Medulla oblongata (tissue), 1 donor: ENCODE data around the gene ART4.

Source experiments
- DNase-seq: peaks from one replicate; pipeline ENCODE4 v3.0.0-alpha.2; 2015; ENCODE audit errors: extremely low spot score

The ART4 gene

DNA sequence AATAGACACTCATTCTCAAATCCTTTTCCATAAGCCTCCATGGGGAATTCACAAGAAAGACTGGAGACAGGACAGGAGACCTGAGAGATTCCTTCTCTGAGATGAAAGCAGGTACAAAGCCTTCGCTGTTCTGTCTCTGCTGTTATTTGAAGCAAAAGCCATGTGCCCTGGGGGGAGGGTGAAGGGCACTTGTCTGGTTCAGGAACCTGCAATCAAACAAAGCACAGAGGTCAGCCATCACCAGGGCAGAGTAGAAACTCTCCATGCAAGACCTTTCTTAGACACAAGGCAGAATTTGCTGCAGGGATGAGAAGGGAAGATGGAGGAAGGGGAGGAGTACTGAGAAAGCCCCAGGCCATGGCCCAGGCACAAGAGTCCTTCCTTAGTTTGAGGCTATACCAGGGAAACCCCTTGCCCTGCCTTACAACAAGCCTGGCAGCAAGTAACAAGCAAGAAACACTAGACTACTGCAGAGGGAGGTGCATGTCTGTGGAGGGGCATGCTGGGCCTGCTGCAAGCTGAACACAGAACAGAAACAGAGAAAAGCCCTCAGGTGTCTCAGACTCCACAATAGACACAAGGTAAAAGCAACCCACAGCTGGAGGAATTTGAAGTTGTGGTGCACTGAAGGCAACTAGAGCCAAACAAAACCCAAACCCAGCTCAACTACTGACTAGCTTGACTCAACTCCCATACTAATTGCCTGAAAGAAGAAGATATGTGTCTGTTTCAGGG is 7.8 kb upstream of the ART4 start:
- no peak for DNase-seq

DNA sequence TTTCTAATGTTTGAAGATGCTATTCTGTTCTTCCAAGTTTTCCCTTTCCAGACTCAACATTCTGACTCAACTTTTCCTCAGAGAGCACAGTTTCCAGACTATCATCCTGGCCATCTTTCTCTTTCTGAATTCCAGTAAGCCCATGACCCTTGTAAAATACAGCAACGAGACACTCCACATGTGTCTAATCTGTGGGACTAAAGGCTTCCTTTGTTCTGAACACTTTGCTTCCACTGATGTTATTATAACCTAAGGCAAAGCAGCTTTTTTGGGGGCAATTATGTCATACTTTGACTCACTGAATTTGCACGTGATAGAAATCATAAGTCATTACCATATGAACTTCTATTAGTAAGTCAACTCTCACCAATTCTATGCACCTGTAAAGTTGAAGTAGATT is 6.3 kb upstream of the ART4 start:
- no peak for DNase-seq

DNA sequence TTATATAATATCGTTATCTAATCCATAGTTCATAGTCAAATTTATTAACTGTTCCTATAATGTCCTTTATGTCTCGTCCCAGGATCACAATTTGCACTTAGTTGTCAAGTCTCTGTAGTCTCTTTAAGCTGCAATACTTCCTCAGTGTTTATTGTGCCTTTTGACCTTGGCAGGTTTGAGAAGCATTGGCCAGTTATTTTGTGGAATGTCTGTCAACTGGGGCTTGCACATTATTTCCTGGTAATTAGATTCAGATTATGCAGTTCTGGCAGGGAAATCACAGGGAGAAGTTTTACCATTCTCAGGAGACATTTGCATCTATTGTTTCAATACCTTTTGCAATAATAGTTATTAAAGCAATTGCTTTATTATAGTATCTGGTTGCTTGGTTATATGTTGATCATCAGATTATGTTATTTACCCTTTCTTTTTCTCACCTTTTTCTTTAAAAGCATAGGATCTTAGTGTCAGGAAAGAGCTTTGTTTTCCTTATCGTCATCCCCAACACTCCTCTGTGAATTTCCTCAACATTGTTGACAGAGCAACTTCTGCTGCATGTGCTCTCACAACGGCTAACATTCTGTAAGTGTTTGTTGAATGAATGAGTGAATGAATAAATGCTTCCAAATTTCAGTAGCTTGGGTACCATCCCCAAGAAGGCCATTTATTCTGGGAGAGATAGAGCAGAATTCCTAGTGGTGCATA is 3.7 kb upstream of the ART4 start:
- no peak for DNase-seq

DNA sequence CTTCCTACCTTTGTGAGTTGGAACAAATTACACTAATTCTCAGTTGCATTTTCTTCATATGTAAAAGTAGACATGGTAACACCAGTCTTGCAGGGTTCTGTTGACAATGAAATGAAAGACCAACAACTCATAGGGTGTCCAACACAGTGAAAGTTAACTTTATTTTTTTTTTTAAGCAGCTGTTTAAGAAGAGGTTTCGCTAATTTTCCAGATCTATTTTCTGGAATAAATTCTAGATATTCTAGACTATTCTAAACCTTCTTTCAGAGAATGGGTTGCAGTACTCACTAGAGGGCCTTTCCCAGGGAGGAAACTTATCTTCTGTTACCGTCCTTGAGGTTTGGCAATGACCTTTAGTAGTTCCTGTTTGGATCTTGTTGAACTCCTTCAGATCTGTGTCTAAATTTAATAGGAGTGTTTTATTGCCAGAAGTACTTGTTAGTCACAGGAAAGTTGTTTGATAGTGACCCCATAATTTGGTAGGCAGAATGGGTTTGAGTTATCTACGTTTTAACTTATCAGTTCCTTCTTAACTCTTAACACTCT is 2.8 kb upstream of the ART4 start:
- DNase-seq, result no peak

DNA sequence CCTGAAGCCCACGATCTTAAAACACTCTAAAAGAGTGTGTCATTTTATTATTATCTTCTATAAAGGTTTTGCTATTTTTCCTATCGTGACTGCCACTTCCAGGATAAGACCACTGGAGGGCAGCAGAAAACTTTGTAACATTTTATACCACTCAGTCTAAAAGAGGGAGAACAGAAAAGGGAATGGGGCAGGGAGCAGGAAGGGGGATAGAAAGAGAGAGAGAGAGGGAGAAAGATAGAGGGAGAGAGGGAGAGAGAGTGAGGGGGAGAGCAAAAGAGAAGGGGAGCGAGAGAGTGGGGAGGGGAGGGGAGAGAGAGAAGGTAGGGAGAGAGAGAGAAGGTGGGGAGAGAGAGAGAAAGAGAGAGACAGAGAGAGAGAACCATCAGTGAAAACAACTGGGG is 2.0 kb upstream of the ART4 start:
- peak; percentile 86 for DNase-seq

DNA sequence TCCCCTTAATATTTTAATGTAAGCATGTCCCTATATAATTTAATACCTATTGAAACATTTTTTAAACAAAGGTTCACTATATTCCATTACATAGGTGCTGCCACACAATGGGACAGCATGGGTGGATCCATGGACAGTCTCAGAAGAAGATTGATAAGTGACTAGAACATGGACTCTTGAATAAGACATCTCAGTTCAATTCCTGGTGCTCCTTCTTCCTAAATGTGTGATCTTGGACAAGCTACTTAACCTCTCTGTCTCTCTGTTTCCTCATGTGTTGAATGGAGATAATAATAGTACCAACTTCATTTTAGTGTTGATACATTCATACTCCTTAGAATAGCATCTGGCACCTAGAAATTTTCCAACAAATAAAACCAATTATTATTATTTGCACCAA is 1.1 kb upstream of the ART4 start:
- no peak for DNase-seq

DNA sequence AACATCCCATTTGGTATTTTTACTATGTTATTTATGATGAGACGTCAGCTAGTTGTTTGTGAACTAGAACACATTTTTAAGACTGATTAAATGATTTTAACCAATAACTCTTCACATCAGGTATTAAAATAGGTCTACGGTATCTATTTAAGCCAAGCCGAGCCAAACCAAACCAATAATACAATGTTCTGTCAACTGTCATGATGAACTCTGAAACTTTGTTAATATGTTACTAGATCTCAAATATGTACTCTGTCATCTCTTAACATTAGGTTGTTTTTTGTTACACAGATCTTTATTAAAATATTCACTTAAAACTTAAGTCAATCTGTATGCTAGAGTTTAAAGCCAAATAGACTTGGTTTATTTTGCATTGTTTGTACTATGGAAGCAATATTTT is 1.0 kb downstream of the ART4 start:
- no peak for DNase-seq

DNA sequence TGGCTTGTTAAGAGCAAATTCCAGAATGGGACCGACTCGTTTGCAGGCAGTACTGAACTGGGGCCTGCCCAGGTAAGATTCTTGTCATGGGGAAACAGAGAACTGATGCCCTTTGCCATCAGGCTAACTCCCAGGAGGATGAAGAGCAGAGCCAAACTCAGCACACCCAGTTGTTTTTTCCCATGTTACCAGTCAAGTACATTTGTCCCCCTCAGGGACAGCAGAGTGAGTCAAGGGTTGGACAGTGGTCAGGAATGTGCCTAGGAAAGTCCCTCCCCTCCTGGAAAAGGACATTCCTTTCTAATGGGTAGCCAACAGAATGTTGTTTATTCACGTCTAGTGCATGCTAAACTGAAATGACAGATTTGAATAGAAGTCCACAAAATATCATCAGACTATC is 1.6 kb downstream of the ART4 start:
- no peak for DNase-seq

DNA sequence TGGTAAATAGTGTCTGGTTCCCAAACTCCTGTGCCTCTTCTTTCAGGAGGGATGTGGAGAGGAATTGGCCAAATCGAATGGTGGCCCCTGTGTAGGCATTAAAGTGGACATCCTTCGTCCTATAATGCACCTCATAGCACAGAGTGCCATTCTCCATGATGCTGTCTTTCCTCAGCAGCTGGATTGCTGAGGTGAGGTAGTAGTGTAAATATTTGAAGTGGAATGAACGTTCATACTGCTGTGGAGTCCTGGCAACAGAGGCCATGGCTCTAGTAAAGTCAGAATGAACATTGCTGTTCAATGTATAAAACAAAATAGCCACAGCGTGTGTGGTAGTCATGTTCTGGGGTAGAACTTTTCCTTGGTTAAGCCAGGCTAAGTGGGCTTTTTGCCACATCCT is 2.7 kb downstream of the ART4 start:
- no peak for DNase-seq

DNA sequence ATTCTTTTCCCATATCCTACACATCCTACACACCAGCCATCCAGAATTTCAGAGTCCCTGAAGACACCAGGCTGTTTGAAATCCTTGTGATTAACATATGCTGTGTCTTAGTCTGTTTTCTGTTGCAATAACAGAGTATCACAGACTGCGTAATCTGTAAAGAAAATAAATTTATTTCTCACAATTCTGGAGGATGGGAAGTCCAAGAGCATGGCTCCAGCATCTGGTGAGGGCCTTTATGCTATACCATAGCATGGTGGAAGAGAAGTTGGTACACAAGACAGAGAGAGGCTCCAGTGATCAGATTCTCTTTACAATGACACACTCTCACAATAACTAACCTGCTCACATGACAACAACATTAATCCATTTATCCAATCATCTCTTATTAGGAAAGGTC is 4.1 kb downstream of the ART4 start:
- DNase-seq, result no peak

DNA sequence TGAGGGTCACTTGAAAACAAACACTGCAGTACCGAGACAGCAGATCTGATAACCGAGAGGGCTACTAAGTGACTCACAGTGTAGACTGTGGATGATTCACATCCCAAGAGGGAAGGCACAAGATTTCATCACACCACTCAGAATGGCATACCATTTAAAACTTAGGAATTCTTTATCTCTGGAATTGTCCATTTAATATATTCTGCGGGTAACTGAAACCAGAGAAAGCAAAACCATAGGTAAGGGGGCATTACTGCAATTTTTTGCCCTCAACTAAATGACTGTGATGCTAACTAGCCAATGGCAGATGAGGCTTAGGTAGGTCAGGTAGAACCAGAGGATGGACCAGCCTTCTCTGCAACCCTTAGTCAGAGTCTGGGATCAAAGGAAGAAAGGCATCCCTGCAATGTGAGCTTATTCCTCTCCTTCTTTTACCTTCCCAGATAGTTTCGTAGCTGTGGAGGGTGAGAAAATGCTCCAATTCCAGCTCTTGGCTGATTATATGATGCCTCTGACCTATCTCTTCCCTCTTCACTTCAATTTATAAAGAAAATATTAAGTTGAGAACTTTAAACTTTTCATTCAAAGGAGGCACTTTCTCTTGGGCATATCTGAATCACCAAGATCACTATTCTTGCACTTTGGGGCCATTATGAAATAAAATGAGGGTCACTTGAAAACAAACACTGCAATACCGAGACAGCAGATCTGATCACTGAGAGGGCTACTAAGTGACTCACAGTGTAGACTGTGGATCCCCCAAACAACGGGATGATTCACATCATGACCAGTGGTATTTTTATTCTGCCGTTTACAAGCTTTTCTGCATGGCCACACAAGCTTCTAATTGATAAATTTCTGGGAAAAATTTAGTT is 6.8 kb downstream of the ART4 start:
- no peak for DNase-seq

DNA sequence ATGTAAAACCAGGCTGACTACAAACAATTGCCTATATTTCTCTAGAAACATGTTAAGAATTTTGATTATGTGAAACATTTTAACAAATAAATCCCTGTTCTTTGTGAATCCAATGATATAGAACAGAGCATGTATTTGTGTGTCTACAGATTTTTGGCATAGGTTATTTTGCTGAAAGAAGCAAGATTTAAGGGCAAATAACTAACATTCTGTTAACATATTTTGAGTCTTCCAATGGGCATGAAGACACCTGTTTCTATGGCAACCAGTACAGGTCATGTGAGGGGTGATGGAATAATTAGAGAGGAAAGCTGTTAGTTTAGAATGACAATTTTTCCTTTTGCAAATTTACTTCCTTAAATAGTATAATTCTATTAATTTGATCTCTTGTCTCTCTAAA is 8.8 kb downstream of the ART4 start:
- no peak for DNase-seq

DNA sequence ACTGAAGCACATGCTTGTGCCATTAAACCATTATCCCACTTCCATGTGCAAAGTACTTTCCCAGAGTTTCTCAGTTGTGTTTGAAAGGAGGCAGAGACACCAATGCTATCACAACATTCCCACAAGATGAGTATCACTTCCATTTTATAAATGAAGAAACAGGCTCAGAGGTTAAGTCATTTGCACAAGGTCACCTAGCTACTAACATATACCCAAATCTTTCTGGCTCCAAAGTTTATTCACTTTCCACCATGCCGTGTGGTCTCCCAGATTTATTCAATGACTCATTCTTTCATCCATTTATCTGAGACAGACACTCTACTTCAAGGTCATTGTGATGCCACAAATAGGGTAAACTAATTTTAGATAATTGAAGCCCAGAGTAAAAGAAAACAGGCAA is 9.4 kb downstream of the ART4 start:
- no peak for DNase-seq

DNA sequence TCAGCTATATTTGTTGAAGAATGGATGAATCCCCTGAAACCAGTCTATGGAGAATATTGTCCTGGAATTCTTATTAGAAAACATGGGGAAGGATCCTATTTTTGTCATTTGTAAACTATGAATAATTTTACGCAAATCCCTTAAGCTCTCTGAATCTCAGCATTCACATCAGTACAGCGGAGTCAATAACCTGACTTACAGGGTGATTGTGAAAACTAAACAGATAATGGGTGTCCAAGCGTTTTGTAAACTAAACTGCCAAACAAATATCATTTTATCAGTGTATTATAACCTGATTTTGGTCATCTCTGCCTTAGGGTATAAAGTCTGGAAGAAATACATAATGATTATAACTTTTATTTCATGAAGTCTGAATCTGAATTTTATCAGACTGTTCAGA is 10.0 kb downstream of the ART4 start:
- DNase-seq, result no peak

DNA sequence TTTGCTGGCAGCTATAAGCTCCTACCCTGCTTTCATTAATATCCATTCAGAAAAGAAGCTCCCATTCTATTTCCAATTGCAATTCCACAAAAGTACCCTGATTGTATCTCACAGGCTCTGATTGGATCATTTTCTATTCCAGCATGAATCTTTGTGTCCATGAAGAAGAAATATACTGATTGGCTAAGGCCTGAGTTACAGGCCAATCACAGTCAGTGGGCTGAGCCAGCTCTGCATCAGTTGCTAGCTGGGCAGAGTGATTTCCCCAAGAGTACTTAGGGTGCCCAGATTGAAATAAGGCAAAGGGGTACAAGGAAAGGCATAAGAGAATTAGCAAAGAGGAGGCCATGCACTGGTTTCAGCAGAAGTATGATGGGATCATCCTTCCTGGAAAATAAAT is 14.4 kb downstream of the ART4 start:
- DNase-seq, result peak; percentile 29

DNA sequence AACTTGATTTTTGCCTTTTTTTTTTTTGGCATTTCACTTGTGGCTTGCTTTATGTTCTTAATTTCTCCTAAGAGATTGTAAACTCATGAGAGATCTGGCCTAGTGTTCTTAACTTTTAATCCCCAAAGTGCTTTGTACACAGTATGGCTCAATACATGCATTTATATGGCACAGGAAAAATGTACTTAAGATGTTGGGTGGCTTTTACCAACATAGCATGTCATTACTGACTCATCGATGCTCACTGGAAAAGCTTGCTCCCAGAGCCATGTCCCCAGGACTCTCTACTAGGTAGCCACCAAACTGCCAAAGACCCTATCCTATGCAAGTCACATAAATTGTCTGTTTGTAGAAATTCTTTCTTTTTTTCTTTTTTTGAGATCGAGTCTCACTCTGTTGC is 16.3 kb downstream of the ART4 start:
- DNase-seq, result no peak

DNA sequence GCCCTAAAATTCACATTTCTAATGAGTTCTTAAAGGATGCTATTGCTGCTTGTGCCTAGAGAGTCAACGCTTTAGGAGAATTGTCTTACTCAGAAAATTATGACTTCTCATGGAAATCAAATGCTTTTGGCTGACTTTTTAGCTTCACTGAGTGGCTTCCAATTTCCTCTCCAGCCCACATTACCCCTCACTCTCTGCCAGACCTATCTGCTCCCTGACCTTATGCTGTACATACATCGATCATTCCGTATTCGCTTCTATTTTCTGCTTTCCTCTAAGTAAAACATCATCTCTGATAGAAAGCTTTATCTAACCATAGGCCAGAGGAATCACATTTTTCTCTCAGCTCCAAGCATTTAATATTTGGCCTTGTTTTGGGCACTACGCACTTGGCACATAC is 16.8 kb downstream of the ART4 start:
- no peak for DNase-seq

DNA sequence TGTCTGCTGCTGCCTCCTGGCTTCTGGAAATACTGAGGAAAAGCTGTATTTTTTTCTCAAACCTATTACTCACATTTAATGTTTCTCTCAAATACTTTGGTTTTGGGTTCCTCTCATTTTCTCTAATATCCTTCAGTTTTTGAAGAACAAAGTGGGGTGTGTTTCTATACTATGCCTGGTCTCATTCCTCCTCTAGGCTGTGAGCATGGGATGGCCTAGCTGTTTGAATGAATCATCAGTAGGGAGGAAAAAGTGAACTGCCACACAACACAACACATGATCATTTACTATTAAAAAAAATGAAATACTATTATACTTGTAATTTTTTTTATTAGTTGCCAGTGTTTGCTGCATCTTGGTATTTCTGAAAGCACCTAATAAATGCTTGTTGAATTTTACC is 18.1 kb downstream of the ART4 start:
- DNase-seq, result no peak

DNA sequence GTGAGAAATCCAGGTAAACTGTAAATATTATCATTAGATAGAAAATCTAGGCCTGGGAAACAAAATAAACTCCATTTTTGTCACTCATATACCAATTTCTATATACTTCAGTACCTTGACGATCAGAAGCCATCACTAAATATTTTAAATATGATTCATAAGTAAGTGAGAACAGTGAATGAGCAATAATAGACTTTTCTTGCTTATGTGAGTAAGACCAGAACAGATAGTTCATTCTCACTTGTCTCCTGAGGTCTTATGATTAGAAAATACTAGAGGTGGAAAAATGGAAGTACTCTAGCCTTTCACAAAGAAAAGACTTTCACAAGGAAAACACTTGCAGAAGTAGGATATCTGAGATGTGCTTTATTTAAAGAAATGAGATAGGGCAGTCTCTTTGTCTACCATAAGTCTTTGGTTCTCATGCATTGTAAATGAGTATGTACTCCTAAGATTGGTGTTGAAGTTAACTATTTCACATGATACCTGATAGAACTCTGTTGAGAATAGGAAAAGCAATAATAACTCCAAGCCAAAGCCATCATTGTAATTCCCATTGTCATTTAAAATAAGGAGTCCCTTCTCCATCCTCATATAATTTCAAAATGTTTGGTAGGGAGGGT is 19.2 kb downstream of the ART4 start:
- no peak for DNase-seq

DNA sequence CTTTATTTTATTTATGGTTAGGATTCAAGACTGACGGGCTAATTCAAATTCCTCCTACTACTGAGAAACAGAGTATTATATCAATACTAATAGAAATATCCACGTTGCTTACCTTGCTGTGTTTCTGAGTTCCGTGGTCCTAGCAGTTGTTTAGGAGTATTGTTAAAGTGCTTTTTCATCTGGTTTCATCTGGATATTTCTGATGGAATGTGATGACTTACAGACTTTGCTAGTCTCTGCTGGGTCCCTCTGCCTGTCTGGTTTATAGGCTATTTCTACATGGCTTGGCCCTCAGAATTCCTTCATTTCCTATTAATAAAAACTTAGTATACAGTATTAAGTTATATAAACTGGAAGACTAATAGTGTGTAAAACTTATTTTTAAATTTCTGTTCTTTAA is 29.3 kb downstream of the ART4 start, which contains the start of gene SMCO3:
SMCO3 (minus strand) TSS at position 169 of the 400 bp plus-strand sequence. CDS start 7,502 bp downstream, outside the sequence.
- DNase-seq, result no peak

DNA sequence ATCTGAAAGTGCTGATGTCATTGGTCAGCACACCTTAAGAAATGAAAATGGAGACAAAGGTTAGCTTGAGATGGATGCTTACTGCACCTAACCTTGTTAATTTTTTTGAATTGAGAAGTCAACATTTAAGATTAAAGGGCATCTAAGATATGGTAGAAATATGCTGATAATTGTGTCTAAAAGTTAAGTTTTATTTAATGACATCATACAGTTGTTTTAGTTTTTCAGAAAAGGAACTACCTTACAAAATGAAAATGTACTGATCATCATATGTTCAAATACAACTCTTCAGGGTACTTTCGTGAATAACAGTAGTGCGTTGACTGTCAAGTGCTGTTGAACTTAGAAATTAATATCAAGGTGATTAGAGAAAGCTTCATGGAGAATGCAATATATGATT is 31.8 kb downstream of the ART4 start:
- DNase-seq, result no peak

DNA sequence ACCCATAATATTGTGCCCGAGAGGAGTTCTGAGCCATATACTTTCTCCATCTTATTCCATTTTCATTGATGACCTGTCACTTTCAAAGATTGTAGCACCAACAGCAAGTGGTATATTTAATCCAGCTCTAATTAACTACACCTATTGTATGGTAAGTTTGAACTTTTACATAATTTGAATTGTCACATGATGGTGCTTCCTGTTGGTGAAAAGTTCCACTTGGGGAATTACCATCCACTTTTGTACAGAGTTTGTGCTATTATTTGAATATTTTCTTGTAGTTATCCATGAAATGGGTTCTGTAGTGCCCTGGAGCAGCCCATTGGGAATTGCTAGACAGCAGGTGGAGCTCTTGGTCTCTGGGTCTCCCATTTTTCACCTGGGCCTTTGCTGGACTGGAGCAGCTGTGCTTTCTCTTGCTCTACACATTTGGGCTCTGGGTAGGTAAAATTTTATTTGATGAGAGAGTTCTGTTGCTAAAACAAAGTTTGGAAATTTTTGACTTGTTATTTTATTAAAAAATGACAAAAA is 32.3 kb downstream of the ART4 start:
- no peak for DNase-seq
